ENCODE data around the gene CEP85. TPM values are rescaled to one million over a fixed set of nuclear protein-coding genes. Genes with fewer than 3 reads are reported as not detected.

CEP85 gene
- total RNA-seq, 1 donor from 2014 or later = 16.4 TPM

DNA sequence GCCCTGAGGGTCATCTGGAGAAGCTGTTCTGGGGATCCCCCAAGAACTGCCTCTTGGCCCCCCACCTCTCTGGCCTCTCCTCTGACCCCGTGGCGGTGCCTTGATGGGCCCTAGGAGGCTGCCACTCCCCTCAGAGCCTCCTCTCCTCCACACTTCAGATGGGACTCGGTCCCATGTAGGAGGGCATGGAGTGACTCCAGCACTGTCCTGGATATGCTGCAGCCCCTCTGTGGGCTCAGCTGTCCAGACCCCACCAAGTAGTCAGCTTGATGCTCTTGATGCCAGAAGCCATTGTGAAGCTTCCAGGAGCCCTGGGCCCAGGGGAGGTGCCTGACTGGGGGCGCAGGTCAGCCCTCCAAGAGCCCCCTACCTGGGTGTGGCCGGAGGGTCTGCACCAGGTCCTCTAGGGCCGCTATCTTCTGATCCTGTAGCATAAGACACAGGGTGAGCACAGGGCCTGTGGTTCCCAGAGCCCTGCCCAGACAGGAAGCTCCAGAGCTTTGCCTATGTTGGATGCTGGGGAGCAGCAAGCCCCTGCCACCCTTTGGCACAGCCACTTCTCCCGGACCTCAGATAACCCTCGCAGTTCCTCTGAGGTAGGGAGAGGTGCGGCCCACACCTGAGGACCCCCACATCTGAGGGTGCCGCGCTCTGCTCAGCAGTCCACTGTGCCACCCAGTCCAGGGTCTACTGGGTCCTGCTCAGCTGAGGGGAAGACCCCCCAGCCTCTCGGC lies 63.2 kb downstream of the CEP85 start:
- CTCF ChIA-PET = no interaction called here
- no peak overlapping the region for H3K27ac Mint-ChIP-seq

DNA sequence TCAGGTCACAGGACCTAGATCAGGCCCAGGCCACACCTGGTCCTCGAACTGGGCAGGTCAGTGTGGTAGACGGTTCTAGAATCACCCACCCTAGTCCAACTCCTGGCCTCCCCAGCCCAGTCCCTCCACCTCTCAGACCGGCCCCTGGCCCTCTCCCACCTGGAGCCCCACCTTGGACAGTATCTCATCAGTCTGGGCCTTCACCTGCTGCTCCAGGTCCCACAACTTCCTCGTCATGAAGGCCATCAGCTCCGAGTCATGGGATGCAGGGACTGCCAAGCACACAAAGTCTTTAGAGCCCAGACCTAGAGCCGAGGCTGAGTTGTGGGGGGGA lies 63.8 kb downstream of the CEP85 start:
- Mint-ChIP-seq H3K9me3 (no peaks in the 10 kb centered on the region), H3K27ac (no peak overlapping the region), H3K4me3 (no peak overlapping the region), H3K36me3 (ENCODE audit: low read depth) (no peaks in the 10 kb centered on the region), H3K4me1 (peaks cover 37% of the 10 kb centered on the region), H3K27me3 (no peaks in the 10 kb centered on the region)
- intact Hi-C loops (cut with micrococcal nuclease) = no loop called here
- POLR2A ChIA-PET = interaction anchor here (1.1 to 6.4 kb wide), 3 partner anchors 9 to 21 kb away, joined by 3 to 49 read pairs (median 4); no protein-coding TSS in a partner anchor
- CTCF ChIA-PET = no interaction called here
- TF ChIP-seq, protein P1, sequence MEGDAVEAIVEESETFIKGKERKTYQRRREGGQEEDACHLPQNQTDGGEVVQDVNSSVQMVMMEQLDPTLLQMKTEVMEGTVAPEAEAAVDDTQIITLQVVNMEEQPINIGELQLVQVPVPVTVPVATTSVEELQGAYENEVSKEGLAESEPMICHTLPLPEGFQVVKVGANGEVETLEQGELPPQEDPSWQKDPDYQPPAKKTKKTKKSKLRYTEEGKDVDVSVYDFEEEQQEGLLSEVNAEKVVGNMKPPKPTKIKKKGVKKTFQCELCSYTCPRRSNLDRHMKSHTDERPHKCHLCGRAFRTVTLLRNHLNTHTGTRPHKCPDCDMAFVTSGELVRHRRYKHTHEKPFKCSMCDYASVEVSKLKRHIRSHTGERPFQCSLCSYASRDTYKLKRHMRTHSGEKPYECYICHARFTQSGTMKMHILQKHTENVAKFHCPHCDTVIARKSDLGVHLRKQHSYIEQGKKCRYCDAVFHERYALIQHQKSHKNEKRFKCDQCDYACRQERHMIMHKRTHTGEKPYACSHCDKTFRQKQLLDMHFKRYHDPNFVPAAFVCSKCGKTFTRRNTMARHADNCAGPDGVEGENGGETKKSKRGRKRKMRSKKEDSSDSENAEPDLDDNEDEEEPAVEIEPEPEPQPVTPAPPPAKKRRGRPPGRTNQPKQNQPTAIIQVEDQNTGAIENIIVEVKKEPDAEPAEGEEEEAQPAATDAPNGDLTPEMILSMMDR (IDR thresholded peaks at IDR 0.05) = no peak
- no peak for DNase-seq
- no peak for ATAC-seq (ENCODE audit: low read depth)

More for the DNA sequence above, 63.2 kb downstream of the CEP85 start:
- Mint-ChIP-seq H3K36me3 (ENCODE audit: low read depth) (no peaks in the 10 kb centered on the region), H3K4me1 (peaks cover 42% of the 10 kb centered on the region), H3K9me3 (no peaks in the 10 kb centered on the region), H3K27me3 (no peaks in the 10 kb centered on the region), H3K4me3 (no peak overlapping the region)
- TF ChIP-seq, protein P1 (IDR thresholded peaks at IDR 0.05) = no peak
- no peak for ATAC-seq (ENCODE audit: low read depth)
- POLR2A ChIA-PET = interaction anchor here (0.5 to 6.4 kb wide), 5 partner anchors 8 to 22 kb away, joined by 3 to 49 read pairs (median 4); partner anchors contain the start of gene UBXN11
- no peak for DNase-seq
- intact Hi-C loops (cut with micrococcal nuclease) = no loop called here

DNA sequence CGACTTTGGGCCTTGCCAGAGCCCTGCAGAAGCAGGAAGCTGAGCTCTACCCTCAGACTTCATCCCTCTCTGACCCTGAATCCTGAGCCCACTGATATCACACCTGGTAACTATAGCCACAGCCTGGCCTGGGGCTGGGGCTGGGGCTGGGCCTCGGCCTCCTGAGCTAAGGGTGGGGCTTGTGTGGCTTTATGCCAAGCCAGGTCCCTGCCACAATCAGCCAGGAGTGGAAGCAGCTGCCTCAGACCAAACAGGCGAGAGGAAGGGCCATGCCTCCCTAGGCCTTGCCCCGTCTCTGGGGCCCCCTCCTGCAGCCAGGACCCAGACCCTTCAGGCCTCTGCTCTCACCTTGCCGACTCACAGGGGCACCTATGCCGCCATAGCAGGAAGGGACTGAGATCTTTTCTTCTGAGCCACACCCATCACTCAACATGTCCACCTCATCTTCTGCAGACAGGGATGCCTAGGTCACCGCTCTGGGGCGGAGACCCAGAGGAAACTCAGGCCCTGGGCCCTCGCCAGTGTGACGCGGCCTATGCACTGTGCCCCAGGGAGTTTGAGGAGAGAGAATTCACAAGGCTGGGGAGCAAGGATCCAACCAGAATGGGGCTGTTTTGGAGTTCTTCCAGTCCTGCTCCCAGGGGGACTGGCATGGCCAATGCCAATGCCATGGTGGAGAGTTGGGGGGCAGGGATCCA lies 66.7 kb downstream of the CEP85 start:
- H3K4me3 Mint-ChIP-seq = no peak overlapping the region
- POLR2A ChIA-PET = interaction anchor here (0.7 to 6.4 kb wide), 4 partner anchors 8 to 16 kb away, joined by 4 to 49 read pairs (median 16); partner anchors contain the start of gene CD52
- intact Hi-C loops (cut with micrococcal nuclease) = no loop called here

DNA sequence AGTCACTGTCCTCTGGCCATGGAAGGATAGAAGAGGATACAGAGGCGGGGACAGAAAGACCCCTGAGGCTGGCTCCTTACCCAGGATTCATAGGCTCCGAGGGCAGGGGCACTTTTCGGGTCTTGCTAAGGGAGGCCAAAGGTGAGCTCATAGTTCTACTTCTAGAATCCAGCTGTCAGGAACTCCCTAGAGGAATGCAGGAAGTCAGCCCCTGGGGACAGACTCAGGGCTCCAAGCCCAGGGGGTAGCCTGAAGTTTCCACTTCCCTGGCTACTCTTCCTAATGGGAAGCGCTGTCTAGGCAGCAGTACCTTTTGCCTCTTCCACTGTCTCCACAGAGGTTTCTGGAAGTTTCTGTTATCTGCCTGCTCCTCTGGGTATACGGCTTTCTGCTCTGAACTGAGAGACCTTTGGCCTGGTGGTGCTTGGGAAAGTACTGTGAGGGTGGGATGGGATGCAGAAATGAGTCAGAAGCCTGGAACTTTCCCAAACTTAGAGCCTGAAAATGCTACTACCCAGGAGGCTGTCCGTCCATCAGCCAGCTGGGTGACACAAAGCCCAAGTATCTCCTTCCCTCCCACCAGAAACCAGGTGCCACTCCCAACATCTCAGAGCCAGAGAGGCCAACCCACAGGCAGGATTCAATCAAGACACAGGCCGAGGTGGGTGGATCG lies 68.9 kb downstream of the CEP85 start:
- H3K27ac Mint-ChIP-seq = no peak overlapping the region
- DNase-seq (no peak), ATAC-seq (ENCODE audit: low read depth) (no peak)
- H3K4me1 Mint-ChIP-seq = peaks cover 47% of the 10 kb centered on the region
- intact Hi-C loops (cut with micrococcal nuclease) = no loop called here
- ChIA-PET CTCF (no interaction called here), POLR2A (interaction anchor here (1.5 kb wide), 1 partner anchor 14 kb away, joined by 4 read pairs; no protein-coding TSS in a partner anchor)
- TF ChIP-seq, protein P1 (IDR thresholded peaks at IDR 0.05) = no peak
- no peak overlapping the region for H3K4me3 Mint-ChIP-seq
- H3K9me3 Mint-ChIP-seq = no peaks in the 10 kb centered on the region
- H3K36me3 Mint-ChIP-seq (ENCODE audit: low read depth) = peaks cover 4% of the 10 kb centered on the region
- H3K27me3 Mint-ChIP-seq = no peaks in the 10 kb centered on the region

More for the DNA sequence above, 66.7 kb downstream of the CEP85 start:
- Mint-ChIP-seq H3K27me3 (no peaks in the 10 kb centered on the region), H3K9me3 (no peaks in the 10 kb centered on the region), H3K4me1 (peaks cover 32% of the 10 kb centered on the region), H3K27ac (no peak overlapping the region), H3K36me3 (ENCODE audit: low read depth) (no peaks in the 10 kb centered on the region)
- DNase-seq (no peak), ATAC-seq (ENCODE audit: low read depth) (no peak)
- CTCF ChIA-PET = interaction anchor here (0.9 kb wide), 2 partner anchors 12 to 21 kb away, joined by 3 read pairs; no protein-coding TSS in a partner anchor
- TF ChIP-seq, protein P1 (IDR thresholded peaks at IDR 0.05) = no peak

Measured in activated B cell treated with CpG ODN at 0.5 μM for 24 hours (primary cell).